ENCODE results near the gene SPR. TPM values are rescaled to one million over a fixed set of nuclear protein-coding genes. Genes with fewer than 3 reads are reported as not detected.

Gene SPR
- total and polyA plus RNA-seq, 2 of the 13 experiments (the other 11 are each of a cell fraction or from before 2014, with no cell fraction given): 34.0 to 96.0 TPM

GRCh38 chr2:72871880-72872279 lies 15.3 kb upstream of the SPR start (continued):
- no peak for TF ChIP-seq ZBED4 (CRISPR knock-in tag; IDR thresholded peaks at IDR 0.05; ENCODE audit: borderline replicate concordance)
- no peak for TF ChIP-seq KAT8 (CRISPR knock-in tag; IDR thresholded peaks at IDR 0.05)
- no peak for TF ChIP-seq MED1 (CRISPR knock-in tag; IDR thresholded peaks at IDR 0.05)
- no peak for TF ChIP-seq ZNF143 (CRISPR knock-in tag; IDR thresholded peaks at IDR 0.05)
- no peak for TF ChIP-seq KIAA2018 (CRISPR knock-in tag; IDR thresholded peaks at IDR 0.05; ENCODE audit: borderline replicate concordance)
- no peak for TF ChIP-seq PREB (CRISPR knock-in tag; IDR thresholded peaks at IDR 0.05)
- no peak for TF ChIP-seq SRSF9 (IDR thresholded peaks at IDR 0.05; ENCODE audit: borderline replicate concordance, insufficient read depth, low read depth, low read length, poor library complexity, severe bottlenecking)
